ENCODE measurements around the gene NUBP1. TPM values are rescaled to one million over a fixed set of nuclear protein-coding genes. Genes with fewer than 3 reads are reported as not detected.
"Not testable (repeated sequence)": the region's sequence is repeated elsewhere in the genome, so short reads cannot be mapped to it uniquely, and the experiment has no call there.

NUBP1 gene
- total and polyA plus RNA-seq, 8 donors, result 14.6 to 32.1 (median 22.3) TPM

GRCh38 chr16:10737068-10737625 lies 6.5 kb upstream of the NUBP1 start:
- peak overlapping the region in 3 of 4 donors; percentile 5 to 41 (median 31) for H3K4me3 ChIP-seq
- FAIRE-seq, result no peak
- H3K4me1 ChIP-seq, result peaks cover 0 to 20% (median 2%) of the 10 kb centered on the region in 3 donors
- no peaks in the 10 kb centered on the region for H3K27me3 ChIP-seq
- intact Hi-C loops (cut with DNase I), result loop anchor here in 2 of 3 donors (5.0 kb wide), 2 partner anchors 215 to 220 kb away; no protein-coding TSS in a partner anchor
- peak in 3 of 6 donors; percentile 58 to 82 (median 60) for DNase-seq
- ATAC-seq, result peak; percentile 85 to 90 (median 89)
- 26 to 30% methylated on average over 12 of the region's 12 CpGs for WGBS, 2 donors
- peak overlapping the region in 3 of 4 donors; percentile 17 to 54 (median 50) for H3K27ac ChIP-seq
- H3K36me3 ChIP-seq, result no peaks in the 10 kb centered on the region
- peak; percentile 79 to 88 (median 84) for TF ChIP-seq CTCF (IDR thresholded peaks at IDR 0.05)
- no peaks in the 10 kb centered on the region for H3K9me3 ChIP-seq

- H3K27me3 ChIP-seq, result no peaks in the 10 kb centered on the region
- DNase-seq (peak in 1 of 6 donors; percentile 56), ATAC-seq (peak in 3 of 4 donors; percentile 3 to 41 (median 4)), FAIRE-seq (no peak)
- H3K27ac ChIP-seq, result peak overlapping the region in 2 of 4 donors; percentile 14 to 34
- WGBS, 2 donors, result 54 to 61% methylated on average over 12 of the region's 12 CpGs
- H3K36me3 ChIP-seq, result no peaks in the 10 kb centered on the region
- intact Hi-C loops (cut with DNase I), result loop anchor here in 2 of 3 donors (5.0 kb wide), 2 partner anchors 216 to 221 kb away; no protein-coding TSS in a partner anchor
- H3K4me1 ChIP-seq, result peaks cover 0 to 32% (median 15%) of the 10 kb centered on the region in 3 donors
- H3K4me3 ChIP-seq, result no peak overlapping the region
- no peak for TF ChIP-seq CTCF (IDR thresholded peaks at IDR 0.05)
- H3K9me3 ChIP-seq, result no peaks in the 10 kb centered on the region
These were observed 5.2 kb upstream of the NUBP1 start for GRCh38 chr16:10738231-10739077.

GRCh38 chr16:10740000-10740844 lies 3.4 kb upstream of the NUBP1 start:
- intact Hi-C loops (cut with DNase I), result loop anchor here in 2 of 3 donors (5.0 kb wide), 2 partner anchors 218 to 223 kb away; no protein-coding TSS in a partner anchor
- H3K4me3 ChIP-seq, result no peak overlapping the region

GRCh38 chr16:10740845-10741208 lies 2.8 kb upstream of the NUBP1 start:
- peaks cover 8 to 47% (median 19%) of the 10 kb centered on the region in 3 donors for H3K4me1 ChIP-seq
- DNase-seq, result no peak
- no peak for FAIRE-seq
- H3K27me3 ChIP-seq, result no peaks in the 10 kb centered on the region
- H3K4me3 ChIP-seq, result no peak overlapping the region
- TF ChIP-seq CTCF (IDR thresholded peaks at IDR 0.05), result no peak
- no peaks in the 10 kb centered on the region for H3K9me3 ChIP-seq
- H3K36me3 ChIP-seq, result no peaks in the 10 kb centered on the region
- peak overlapping the region in 2 of 4 donors; percentile 65 to 66 for H3K27ac ChIP-seq
- intact Hi-C loops (cut with DNase I), result no loop called here
- 59 to 69% methylated on average over 2 of the region's 2 CpGs for WGBS, 2 donors
- no peak for ATAC-seq

More at GRCh38 chr16:10740000-10740844, 3.4 kb upstream of the NUBP1 start:
- Histone ChIP-seq H3K4me1 (peaks cover 2 to 41% (median 15%) of the 10 kb centered on the region in 3 donors), H3K36me3 (no peaks in the 10 kb centered on the region), H3K9me3 (no peaks in the 10 kb centered on the region), H3K27ac (peak overlapping the region in 2 of 4 donors; percentile 65 to 66), H3K27me3 (no peaks in the 10 kb centered on the region)
- ATAC-seq (peak in 1 of 4 donors; percentile 7), FAIRE-seq (no peak), DNase-seq (peak in 3 of 6 donors; percentile 44 to 56 (median 49))
- no peak for TF ChIP-seq CTCF (IDR thresholded peaks at IDR 0.05)
- WGBS, 2 donors, result 59 to 61% methylated on average over 10 of the region's 10 CpGs

- H3K36me3 ChIP-seq; intact Hi-C loops (cut with DNase I); H3K9me3 ChIP-seq; FAIRE-seq; DNase-seq; H3K4me3 ChIP-seq; ATAC-seq; H3K27me3 ChIP-seq: not testable (repeated sequence)
- H3K4me1 ChIP-seq, result peaks cover 8 to 51% (median 19%) of the 10 kb centered on the region in 3 donors
- peak overlapping the region in 1 of 4 donors; percentile 65 for H3K27ac ChIP-seq
- WGBS, 2 donors, result 97 to 98% methylated on average over 10 of the region's 10 CpGs
These were observed 2.4 kb upstream of the NUBP1 start for GRCh38 chr16:10741249-10741648.

All from pancreas (tissue), 10 donors.